T-helper 2 cell (primary cell): ENCODE results near the gene PRDM8.

Source experiments
- DNase-seq, 5 experiments: peaks; one replicate each; pipeline versions ENCODE4 v3.0.0 to v3.0.0-alpha.2; 2012 to 2022

The PRDM8 gene

GRCh38 chr4:80202190-80202711 lies 4.9 kb downstream of the PRDM8 start:
- peak; percentile 64 to 74 (median 71) for DNase-seq

GRCh38 chr4:80202741-80203553 lies 5.6 kb downstream of the PRDM8 start:
- peak in 4 of 5 experiments; percentile 25 to 85 (median 43) for DNase-seq

GRCh38 chr4:80204433-80205011 lies 7.2 kb downstream of the PRDM8 start:
- no peak for DNase-seq

GRCh38 chr4:80206111-80206510 lies 8.8 kb downstream of the PRDM8 start:
- DNase-seq: no peak

GRCh38 chr4:80206521-80207171 lies 9.3 kb downstream of the PRDM8 start:
- no peak for DNase-seq

- DNase-seq: no peak
These were observed 9.9 kb downstream of the PRDM8 start for GRCh38 chr4:80207172-80207583.

- DNase-seq: no peak
These were observed 10.4 kb downstream of the PRDM8 start for GRCh38 chr4:80207664-80208063.

- DNase-seq: no peak
These were observed 11.5 kb downstream of the PRDM8 start for GRCh38 chr4:80208610-80209339.

GRCh38 chr4:80209340-80209701 lies 12.0 kb downstream of the PRDM8 start:
- no peak for DNase-seq

- DNase-seq: no peak
These were observed 13.2 kb downstream of the PRDM8 start for GRCh38 chr4:80210549-80210948.

- DNase-seq: no peak
These were observed 16.0 kb downstream of the PRDM8 start for GRCh38 chr4:80213117-80213815.

GRCh38 chr4:80215449-80216052 lies 18.2 kb downstream of the PRDM8 start:
- DNase-seq: peak in 2 of 5 experiments; percentile 22 to 49

- DNase-seq: no peak
These were observed 18.9 kb downstream of the PRDM8 start for GRCh38 chr4:80216100-80216761.

GRCh38 chr4:80219301-80220025 lies 22.2 kb downstream of the PRDM8 start:
- DNase-seq: no peak

- DNase-seq: no peak
These were observed 23.4 kb downstream of the PRDM8 start for GRCh38 chr4:80220711-80221110.

- DNase-seq: no peak
These were observed 23.9 kb downstream of the PRDM8 start for GRCh38 chr4:80221161-80221560.

- DNase-seq: no peak
These were observed 28.3 kb downstream of the PRDM8 start for GRCh38 chr4:80225595-80225994.

- no peak for DNase-seq
These were observed 28.8 kb downstream of the PRDM8 start for GRCh38 chr4:80226094-80226493.

GRCh38 chr4:80228460-80228859 lies 31.2 kb downstream of the PRDM8 start:
- DNase-seq: no peak

- no peak for DNase-seq
These were observed 31.8 kb downstream of the PRDM8 start for GRCh38 chr4:80229128-80229527.

GRCh38 chr4:80229590-80229989 lies 32.3 kb downstream of the PRDM8 start:
- no peak for DNase-seq
